IPS-20b (cell line): ENCODE results near the gene ECI2.

ENCODE experiments used
- H3K27ac ChIP-seq: one replicate; pipeline ENCODE4 v1.5.1; 2013; ENCODE audit warnings: low read length
- H3K27me3 ChIP-seq: 2 replicates; pipeline ENCODE4 v1.6.1; 2013; ENCODE audit warnings: mild to moderate bottlenecking, low read length, inconsistent platforms; ENCODE audit not compliant: insufficient read depth
- H3K36me3 ChIP-seq: 2 replicates; pipeline ENCODE4 v1.6.1; 2013; ENCODE audit warnings: low read depth, mild to moderate bottlenecking, inconsistent platforms, low read length, moderate library complexity; ENCODE audit not compliant: insufficient read depth
- H3K4me1 ChIP-seq: 2 replicates; pipeline ENCODE4 v1.6.1; 2013; ENCODE audit warnings: mild to moderate bottlenecking, control low read depth, inconsistent platforms, low read length, moderate library complexity; ENCODE audit not compliant: insufficient read depth
- H3K4me3 ChIP-seq: 2 replicates; pipeline ENCODE4 v1.5.1; 2013; ENCODE audit warnings: mild to moderate bottlenecking, low read length, inconsistent platforms
- H3K9ac ChIP-seq: 2 replicates; pipeline ENCODE4 v1.6.1; 2013; ENCODE audit warnings: low read depth, mild to moderate bottlenecking, inconsistent platforms, low read length, moderate library complexity
- H3K9me3 ChIP-seq: 2 replicates; pipeline ENCODE4 v1.6.1; 2013; ENCODE audit warnings: mild to moderate bottlenecking, low read depth, low read length, inconsistent platforms; ENCODE audit not compliant: insufficient read depth

The ECI2 gene

DNA sequence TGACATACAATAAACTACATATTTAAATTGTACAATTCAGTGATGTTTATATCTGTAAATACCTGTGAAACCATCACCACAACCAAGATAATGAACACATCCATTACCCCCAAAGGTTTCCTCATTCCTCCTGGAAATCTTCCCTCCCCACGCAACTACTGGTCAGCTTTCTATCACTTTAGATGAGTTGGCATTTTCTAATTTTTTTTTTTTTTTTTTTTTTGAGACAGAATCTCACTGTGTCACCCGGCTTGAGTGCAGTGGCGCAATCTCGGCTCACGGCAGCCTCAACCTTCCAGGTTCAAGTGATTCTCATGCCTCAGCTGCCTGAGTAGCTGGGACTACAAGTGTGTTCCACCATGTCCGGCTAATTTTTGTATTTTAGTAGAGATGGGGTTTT lies 31.7 kb upstream of the ECI2 start:
- peaks cover 10% of the 10 kb centered on the region for H3K9me3 ChIP-seq
- H3K9ac ChIP-seq = no peak overlapping the region
- no peak overlapping the region for H3K4me3 ChIP-seq
- no peaks in the 10 kb centered on the region; the same call in 1 of the 2 replicates for H3K36me3 ChIP-seq
- H3K27me3 ChIP-seq = no peaks in the 10 kb centered on the region; the same call in 1 of the 2 replicates
- peaks cover 17% of the 10 kb centered on the region for H3K4me1 ChIP-seq
- no peak overlapping the region for H3K27ac ChIP-seq

DNA sequence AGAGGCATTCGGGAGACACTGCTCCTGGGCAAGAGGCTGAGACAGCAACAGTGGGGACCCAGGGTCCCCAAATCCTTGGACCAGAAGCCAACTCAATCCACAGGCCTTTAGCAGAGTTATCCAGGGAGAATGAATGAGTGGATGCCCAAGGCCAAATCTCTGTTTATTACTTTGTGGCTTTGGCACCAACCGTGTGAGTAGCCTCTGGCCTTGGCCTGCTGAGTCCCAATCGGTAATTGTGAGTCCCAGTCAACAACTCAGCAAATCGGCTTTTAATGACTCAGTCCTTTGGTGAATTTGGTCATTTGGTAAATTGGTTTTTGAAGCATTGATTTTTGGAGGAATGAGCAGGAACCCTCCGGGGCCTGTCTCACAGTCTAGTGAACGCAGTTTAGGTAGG lies 29.1 kb upstream of the ECI2 start:
- Histone ChIP-seq H3K36me3 (no peaks in the 10 kb centered on the region; the same call in 1 of the 2 replicates), H3K9ac (no peak overlapping the region), H3K27me3 (no peaks in the 10 kb centered on the region)

DNA sequence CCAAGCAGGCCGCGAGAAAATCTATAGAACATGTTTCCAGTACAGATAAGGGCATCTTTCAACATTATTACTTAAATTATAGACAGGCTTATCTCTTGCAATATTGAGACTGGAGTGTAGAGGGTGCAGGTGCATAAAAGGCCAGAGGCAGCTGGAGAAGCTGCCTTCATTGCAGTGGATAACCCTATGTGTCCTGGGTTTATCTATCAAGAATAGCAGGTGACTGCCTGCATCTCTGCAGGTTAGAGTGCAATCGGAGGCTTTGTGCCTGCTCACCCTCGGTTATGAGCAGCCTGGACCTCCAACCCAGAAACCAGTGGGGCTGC lies 28.7 kb upstream of the ECI2 start:
- no peak overlapping the region for H3K4me3 ChIP-seq
- no peaks in the 10 kb centered on the region; the same call in 1 of the 2 replicates for H3K36me3 ChIP-seq
- peaks cover 10% of the 10 kb centered on the region for H3K9me3 ChIP-seq
- no peak overlapping the region for H3K9ac ChIP-seq
- H3K4me1 ChIP-seq = peaks cover 9% of the 10 kb centered on the region
- no peaks in the 10 kb centered on the region for H3K27me3 ChIP-seq
- no peak overlapping the region for H3K27ac ChIP-seq

More for the DNA sequence above, 29.1 kb upstream of the ECI2 start:
- no peak overlapping the region for H3K4me3 ChIP-seq
- H3K4me1 ChIP-seq = peaks cover 11% of the 10 kb centered on the region
- H3K27ac ChIP-seq = no peak overlapping the region
- H3K9me3 ChIP-seq = peaks cover 10% of the 10 kb centered on the region

DNA sequence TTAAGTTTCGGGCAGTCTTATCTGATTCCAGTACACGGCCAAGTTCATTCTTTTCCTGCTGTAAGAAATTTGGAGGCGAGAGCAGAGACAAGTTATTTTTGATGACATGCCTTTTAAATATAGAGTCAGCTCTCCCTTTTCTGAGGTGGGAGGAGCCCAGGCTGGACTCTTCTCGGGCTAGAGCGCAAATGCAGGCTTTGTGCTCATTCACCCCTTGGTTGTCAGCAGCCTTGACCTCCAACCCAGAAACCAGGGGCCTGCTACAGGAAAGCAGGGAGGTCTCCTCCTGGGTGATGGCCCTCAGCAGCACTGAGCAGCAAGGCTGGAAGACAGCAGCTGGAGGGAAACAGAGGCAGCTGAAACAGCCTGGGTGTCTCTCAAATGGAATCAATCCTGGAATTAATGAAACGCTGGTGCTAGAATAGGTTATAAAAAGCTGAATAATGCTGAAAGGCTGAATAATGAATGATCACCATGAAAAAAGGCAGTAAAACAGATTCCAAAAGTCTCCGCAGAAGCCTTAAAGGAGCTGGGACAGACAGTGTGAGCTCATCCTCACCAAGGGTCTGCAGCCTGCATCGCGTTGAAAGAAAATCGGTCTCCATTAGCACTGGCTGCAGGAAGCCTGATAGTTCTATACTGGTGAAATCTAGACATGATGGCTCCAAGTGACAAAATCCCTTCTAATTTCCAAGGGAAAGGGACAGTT lies 28.2 kb upstream of the ECI2 start:
- H3K36me3 ChIP-seq = no peaks in the 10 kb centered on the region; the same call in 1 of the 2 replicates
- H3K4me3 ChIP-seq = no peak overlapping the region
- H3K27me3 ChIP-seq = no peaks in the 10 kb centered on the region
- peaks cover 4% of the 10 kb centered on the region; the same call in 1 of the 2 replicates for H3K4me1 ChIP-seq
- no peak overlapping the region for H3K27ac ChIP-seq
- H3K9me3 ChIP-seq = peaks cover 10% of the 10 kb centered on the region
- no peak overlapping the region for H3K9ac ChIP-seq

DNA sequence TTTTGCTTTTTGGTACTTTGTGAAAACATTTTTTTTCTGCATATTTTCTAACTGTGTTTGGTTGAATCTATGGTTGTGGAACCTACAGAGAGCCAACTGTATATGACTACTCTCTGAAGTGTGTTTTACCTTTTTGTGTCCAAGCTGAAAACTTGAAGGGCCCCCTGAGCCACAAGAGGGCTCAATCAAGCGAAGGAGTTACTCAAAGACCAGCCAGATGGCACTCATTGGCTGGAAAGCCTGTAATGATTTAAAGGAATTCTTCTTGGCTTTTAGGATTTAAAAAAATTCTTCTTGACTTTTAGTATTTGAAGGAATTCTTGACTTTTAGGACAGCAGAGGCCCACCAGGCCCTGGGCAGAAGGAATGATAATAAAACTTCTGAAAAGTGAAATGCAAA lies 27.0 kb upstream of the ECI2 start:
- no peaks in the 10 kb centered on the region for H3K36me3 ChIP-seq
- H3K27ac ChIP-seq = no peak overlapping the region
- H3K27me3 ChIP-seq = no peaks in the 10 kb centered on the region
- H3K4me3 ChIP-seq = no peak overlapping the region
- H3K9ac ChIP-seq = no peak overlapping the region
- no peaks in the 10 kb centered on the region for H3K4me1 ChIP-seq
- H3K9me3 ChIP-seq = peaks cover 2% of the 10 kb centered on the region; the same call in 1 of the 2 replicates

DNA sequence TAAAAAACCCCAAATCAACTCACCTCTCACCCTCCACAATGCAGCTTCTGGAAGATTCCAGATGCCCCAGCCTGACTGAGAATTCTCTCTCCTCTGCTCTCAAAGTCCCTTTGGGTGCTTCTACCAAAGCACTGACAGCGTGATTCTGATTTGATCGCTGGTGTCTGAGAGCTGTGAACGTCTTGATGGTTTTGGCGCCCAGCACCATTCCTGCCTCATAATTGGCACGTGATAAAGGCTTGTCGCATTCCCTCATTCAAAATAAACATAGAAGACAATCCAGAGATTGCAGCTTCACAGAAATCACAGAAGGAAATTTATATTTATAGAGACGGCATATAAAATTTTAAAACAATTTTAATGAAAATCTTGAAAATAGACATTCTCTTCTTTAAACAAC lies 24.1 kb upstream of the ECI2 start:
- Histone ChIP-seq H3K27ac (no peak overlapping the region), H3K4me1 (peaks cover 3% of the 10 kb centered on the region; the same call in 1 of the 2 replicates), H3K36me3 (no peaks in the 10 kb centered on the region), H3K9ac (no peak overlapping the region), H3K9me3 (no peaks in the 10 kb centered on the region), H3K27me3 (no peaks in the 10 kb centered on the region), H3K4me3 (no peak overlapping the region)

DNA sequence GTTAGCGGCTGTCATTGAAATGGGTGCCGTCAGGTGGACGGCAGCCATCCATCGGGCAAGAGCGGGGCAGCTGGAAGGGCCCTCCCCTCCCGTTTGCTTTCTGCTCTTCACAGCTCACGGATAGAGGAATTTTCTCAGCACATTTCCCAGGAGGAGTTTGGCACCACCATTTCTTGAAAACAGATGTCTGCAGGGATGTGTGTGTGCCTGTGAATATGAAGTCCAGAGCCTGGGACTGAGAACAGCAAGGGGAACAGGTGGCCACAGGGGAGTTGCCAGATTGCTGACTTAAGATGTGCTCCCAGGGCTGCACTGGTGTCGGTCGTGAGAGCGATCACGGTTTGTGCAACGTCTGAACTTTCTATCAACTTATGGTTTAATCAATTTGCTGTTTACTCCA lies 22.1 kb upstream of the ECI2 start:
- H3K4me1 ChIP-seq = peaks cover 3% of the 10 kb centered on the region; the same call in 1 of the 2 replicates
- no peaks in the 10 kb centered on the region for H3K36me3 ChIP-seq
- H3K9me3 ChIP-seq = no peaks in the 10 kb centered on the region
- no peak overlapping the region for H3K27ac ChIP-seq
- no peak overlapping the region for H3K9ac ChIP-seq
- H3K27me3 ChIP-seq = no peaks in the 10 kb centered on the region
- H3K4me3 ChIP-seq = no peak overlapping the region

DNA sequence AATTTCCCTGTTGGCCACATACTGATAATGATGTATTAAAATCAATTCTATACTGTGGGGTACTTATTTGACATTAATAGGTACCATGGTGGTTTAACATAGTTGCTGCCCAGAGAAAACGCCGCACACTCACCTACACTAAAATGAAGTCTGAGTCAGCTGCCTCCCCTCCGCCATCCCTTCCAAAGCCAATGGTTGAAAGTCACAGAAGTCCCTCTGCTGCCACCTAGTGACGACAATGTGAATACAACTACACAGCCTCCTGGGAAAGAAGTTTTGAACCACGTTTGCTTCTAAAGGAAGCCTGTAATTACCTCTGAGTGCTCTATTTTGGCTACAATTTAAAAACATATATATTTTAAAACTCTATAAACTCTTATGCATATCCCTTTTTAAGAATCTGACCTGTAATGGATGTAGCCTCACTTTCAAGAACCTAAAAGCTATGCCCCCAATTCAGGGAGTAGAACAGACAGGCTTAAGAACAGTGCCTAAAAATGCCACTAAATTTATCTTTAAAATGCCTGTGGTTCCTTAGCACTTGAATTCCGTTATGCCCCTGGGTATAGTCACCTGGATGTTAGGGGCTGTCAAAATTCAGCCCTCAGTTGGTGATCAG lies 20.6 kb upstream of the ECI2 start:
- Histone ChIP-seq H3K4me1 (peaks cover 10% of the 10 kb centered on the region; the same call in 1 of the 2 replicates), H3K36me3 (no peaks in the 10 kb centered on the region), H3K9me3 (no peaks in the 10 kb centered on the region), H3K27me3 (no peaks in the 10 kb centered on the region), H3K9ac (no peak overlapping the region), H3K27ac (no peak overlapping the region), H3K4me3 (no peak overlapping the region)

DNA sequence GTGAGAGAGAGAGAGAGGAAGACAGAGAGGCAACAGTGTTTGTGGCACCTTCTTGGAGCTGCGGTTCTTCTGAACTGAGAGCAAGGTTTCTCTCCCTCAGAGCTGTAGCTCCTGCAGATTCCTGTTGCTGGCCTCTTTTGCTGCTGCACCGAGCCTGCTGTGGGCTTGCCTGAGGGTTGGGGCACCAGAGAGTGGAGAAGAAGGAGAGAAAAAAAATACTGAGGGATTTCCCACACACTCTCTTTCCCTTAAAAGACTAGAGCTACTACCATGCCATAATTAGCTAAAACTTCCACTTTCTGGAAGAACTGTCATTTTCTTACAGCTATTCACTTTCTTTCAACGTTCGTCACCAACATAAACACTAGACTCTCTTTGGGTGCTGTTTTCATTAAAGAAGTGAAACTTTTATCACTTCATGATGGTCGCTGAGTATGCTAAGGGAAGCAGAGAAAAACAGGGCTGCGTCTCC lies 18.2 kb upstream of the ECI2 start:
- no peaks in the 10 kb centered on the region for H3K36me3 ChIP-seq
- H3K4me1 ChIP-seq = peaks cover 10% of the 10 kb centered on the region; the same call in 1 of the 2 replicates
- no peaks in the 10 kb centered on the region for H3K27me3 ChIP-seq
- H3K9ac ChIP-seq = no peak overlapping the region
- H3K27ac ChIP-seq = no peak overlapping the region
- no peaks in the 10 kb centered on the region for H3K9me3 ChIP-seq
- H3K4me3 ChIP-seq = no peak overlapping the region

DNA sequence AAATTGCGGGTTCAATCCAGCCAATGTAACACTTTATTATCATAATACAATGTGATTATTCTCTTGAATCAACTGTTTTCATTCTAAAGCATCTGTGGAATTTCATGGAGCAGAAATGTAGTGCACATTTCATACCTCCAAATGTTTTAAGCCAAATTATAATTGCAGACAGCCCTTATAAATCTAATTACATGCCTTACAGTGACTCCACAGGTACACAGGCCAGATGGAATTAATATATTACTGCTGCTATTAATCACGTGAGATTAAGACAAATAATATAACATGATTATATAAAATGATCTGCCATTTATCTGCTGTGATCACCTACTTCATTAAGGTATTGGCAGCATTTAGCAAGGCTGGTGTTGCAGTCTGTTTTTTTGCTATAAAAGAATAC lies 9.7 kb upstream of the ECI2 start:
- no peaks in the 10 kb centered on the region for H3K27me3 ChIP-seq
- H3K9ac ChIP-seq = no peak overlapping the region
- H3K9me3 ChIP-seq = no peaks in the 10 kb centered on the region
- H3K27ac ChIP-seq = no peak overlapping the region
- H3K4me3 ChIP-seq = no peak overlapping the region
- no peaks in the 10 kb centered on the region for H3K4me1 ChIP-seq
- H3K36me3 ChIP-seq = no peaks in the 10 kb centered on the region

DNA sequence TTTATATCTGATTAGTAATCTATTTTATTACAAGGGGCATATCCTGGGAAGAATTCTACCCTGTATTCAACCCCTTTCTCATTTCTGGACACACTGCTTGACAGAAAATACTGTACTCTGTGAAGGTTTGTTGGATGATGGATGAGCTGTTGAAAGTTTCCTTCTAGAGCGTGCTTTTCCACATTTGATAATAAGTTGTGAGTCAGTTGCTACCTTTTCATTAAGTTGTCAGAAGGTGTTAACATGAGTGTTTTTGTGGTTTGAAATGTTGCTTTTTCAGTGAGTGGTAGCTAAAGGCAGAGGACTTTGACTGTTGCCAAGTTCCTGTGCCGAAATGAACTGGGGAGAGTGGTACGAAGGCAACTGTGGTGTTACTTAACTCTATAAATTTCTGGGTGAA lies 3.9 kb upstream of the ECI2 start:
- H3K4me1 ChIP-seq = peaks cover 5% of the 10 kb centered on the region; the same call in 1 of the 2 replicates
- H3K27me3 ChIP-seq = no peaks in the 10 kb centered on the region
- no peak overlapping the region for H3K4me3 ChIP-seq
- H3K36me3 ChIP-seq = no peaks in the 10 kb centered on the region
- no peaks in the 10 kb centered on the region for H3K9me3 ChIP-seq
- H3K9ac ChIP-seq = no peak overlapping the region
- H3K27ac ChIP-seq = no peak overlapping the region

DNA sequence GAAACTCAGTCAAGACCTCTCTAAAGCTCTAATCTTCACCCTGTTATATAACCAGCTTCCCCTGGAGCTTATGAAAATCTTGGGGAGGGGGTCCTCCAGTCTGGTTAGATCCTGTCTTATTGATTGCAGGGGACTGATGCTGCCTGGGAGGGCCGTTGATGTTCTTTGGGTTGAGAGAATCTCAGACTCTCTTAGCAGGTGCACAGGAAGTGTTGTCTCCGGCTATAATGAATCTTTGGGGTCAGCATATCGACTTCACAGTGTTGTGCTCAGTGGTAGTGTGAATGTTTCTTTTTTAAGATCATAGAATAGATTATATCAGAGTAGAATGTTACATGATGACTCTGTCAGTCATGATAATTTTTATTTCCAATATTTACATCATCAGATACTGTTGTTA lies 2.8 kb upstream of the ECI2 start:
- H3K9ac ChIP-seq = no peak overlapping the region
- H3K4me3 ChIP-seq = no peak overlapping the region
- no peaks in the 10 kb centered on the region for H3K27me3 ChIP-seq
- peaks cover 2% of the 10 kb centered on the region; the same call in 1 of the 2 replicates for H3K36me3 ChIP-seq
- H3K4me1 ChIP-seq = peaks cover 15% of the 10 kb centered on the region; the same call in 1 of the 2 replicates
- no peak overlapping the region for H3K27ac ChIP-seq
- H3K9me3 ChIP-seq = no peaks in the 10 kb centered on the region
